Suprapubic skin (tissue), 4 donors: Measurements from ENCODE around the gene ERGIC3.

Experiments used
- CTCF ChIP-seq, 2 donors: fragments of 200-600 bp in 1 of 2; fragments of 450-650 bp in 1 of 2; sonication (generic) in 1 of 2; IDR thresholded peaks; one replicate each; pipeline ENCODE4 v1.5.1; 2016 to 2019; ENCODE audit warnings: antibody characterized with exemption in 2 of 2, mild to moderate bottlenecking in 1 of 2, moderate library complexity in 1 of 2
- POLR2A ChIP-seq, 2 donors: fragments of 450-650 bp; IDR thresholded peaks; one replicate each; pipeline ENCODE4 v1.6.1; 2017; ENCODE audit warnings: antibody characterized with exemption in 2 of 2, mild to moderate bottlenecking in 2 of 2, moderate library complexity in 2 of 2
- POLR2AphosphoS5 ChIP-seq, 3 donors: sonication (generic); formaldehyde crosslinking; IDR thresholded peaks; one replicate each; pipeline ENCODE4 v1.6.1; 2017; ENCODE audit warnings: antibody characterized with exemption in 3 of 3

- TF ChIP-seq POLR2A (IDR thresholded peaks at IDR 0.05): no peak
- no peak for TF ChIP-seq CTCF (IDR thresholded peaks at IDR 0.05)
- no peak for TF ChIP-seq POLR2AphosphoS5 (IDR thresholded peaks at IDR 0.05)
Measured at GRCh38 chr20:35539756-35540212, 2.1 kb upstream of the ERGIC3 start.
